ENCODE measurements around the gene BSPRY.

The BSPRY gene

GRCh38 chr9:113349445-113350094 lies at the start of gene BSPRY:
Gene BSPRY (plus strand): TSS chr9:113349541. CDS start chr9:113349580, 39 bp downstream.
- peak; percentile 22 for DNase-seq

GRCh38 chr9:113299800-113300292 lies 49.5 kb upstream of the BSPRY start:
- DNase-seq, result no peak

- DNase-seq, result no peak
Observed at GRCh38 chr9:113301548-113301947, 47.8 kb upstream of the BSPRY start.

- no peak for DNase-seq
Observed at GRCh38 chr9:113302792-113303418, 46.4 kb upstream of the BSPRY start, which contains the start of gene RNF183. Gene RNF183 (minus strand): TSS chr9:113303376. CDS start chr9:113298184, 5,192 bp downstream.

- DNase-seq, result no peak
Observed at GRCh38 chr9:113306566-113306965, 42.8 kb upstream of the BSPRY start.

GRCh38 chr9:113307396-113307975 lies 41.9 kb upstream of the BSPRY start:
- DNase-seq, result no peak

GRCh38 chr9:113309204-113309813 lies 40.0 kb upstream of the BSPRY start:
- DNase-seq, result peak; percentile 19

GRCh38 chr9:113310538-113310937 lies 38.8 kb upstream of the BSPRY start:
- DNase-seq, result no peak

- DNase-seq, result no peak
Observed at GRCh38 chr9:113311961-113312360, 37.4 kb upstream of the BSPRY start.

- no peak for DNase-seq
Observed at GRCh38 chr9:113313261-113313660, 36.1 kb upstream of the BSPRY start.

GRCh38 chr9:113315231-113315630 lies 34.1 kb upstream of the BSPRY start:
- no peak for DNase-seq

GRCh38 chr9:113316030-113316429 lies 33.3 kb upstream of the BSPRY start:
- DNase-seq, result no peak

GRCh38 chr9:113317777-113318176 lies 31.6 kb upstream of the BSPRY start:
- DNase-seq, result no peak

GRCh38 chr9:113319054-113319453 lies 30.3 kb upstream of the BSPRY start:
- no peak for DNase-seq

- no peak for DNase-seq
Observed at GRCh38 chr9:113320051-113320450, 29.3 kb upstream of the BSPRY start.

- no peak for DNase-seq
Observed at GRCh38 chr9:113322671-113323070, 26.7 kb upstream of the BSPRY start.

- DNase-seq, result no peak
Observed at GRCh38 chr9:113326230-113326629, 23.1 kb upstream of the BSPRY start.

- no peak for DNase-seq
Observed at GRCh38 chr9:113328045-113328782, 21.1 kb upstream of the BSPRY start.

GRCh38 chr9:113331780-113332179 lies 17.6 kb upstream of the BSPRY start:
- DNase-seq, result no peak

GRCh38 chr9:113337714-113338113 lies 11.6 kb upstream of the BSPRY start:
- no peak for DNase-seq

- peak; percentile 84 for DNase-seq
Observed at GRCh38 chr9:113340011-113340699, 9.2 kb upstream of the BSPRY start, which contains the start of gene WDR31. Gene WDR31 (minus strand): TSS chr9:113340275. CDS start chr9:113332022, 8,253 bp downstream.
